ENCODE measurements around the gene ATRIP. TPM values are rescaled to one million over a fixed set of nuclear protein-coding genes. Genes with fewer than 3 reads are reported as not detected.

ATRIP gene
- total RNA-seq, result 6.9 and 8.8 TPM in 2 replicates

DNA sequence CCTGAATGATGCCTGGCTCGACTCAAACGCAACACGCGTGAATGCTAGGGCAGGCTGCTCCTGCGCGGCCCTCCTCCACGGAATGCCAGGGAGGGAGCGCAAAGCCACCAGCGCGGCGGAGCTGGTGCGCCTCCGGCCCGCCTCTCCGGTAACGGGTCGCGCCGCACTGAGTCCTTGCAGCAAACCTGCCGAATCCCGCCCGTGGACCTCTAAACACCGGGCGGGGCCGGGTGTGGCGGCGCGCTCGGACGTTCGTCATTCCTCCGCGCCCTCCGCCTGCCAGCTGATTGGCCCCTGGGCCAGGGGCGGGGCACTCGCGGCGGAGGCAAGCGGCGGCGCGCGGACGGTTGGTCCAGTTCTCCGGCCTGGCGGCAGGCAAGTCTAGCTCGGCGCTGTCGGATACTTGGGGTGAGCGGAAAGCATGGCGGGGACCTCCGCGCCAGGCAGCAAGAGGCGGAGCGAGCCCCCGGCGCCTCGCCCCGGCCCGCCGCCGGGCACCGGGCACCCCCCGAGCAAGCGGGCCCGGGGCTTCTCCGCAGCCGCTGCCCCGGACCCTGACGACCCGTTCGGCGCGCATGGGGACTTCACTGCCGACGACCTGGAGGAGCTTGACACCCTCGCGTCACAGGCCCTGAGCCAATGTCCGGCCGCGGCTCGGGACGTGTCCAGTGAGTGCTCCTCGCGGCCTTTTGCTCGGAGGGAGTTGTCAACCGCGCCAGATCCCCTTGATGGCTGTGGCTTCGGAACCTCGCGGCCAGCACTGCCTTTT lies at the start of gene ATRIP:
TSS of gene ATRIP (plus strand) at position 313 of the 769 bp plus-strand sequence. CDS start at position 422, 109 bp downstream.

GRCh38 chr3:48429960-48430707 lies 16.4 kb upstream of the ATRIP start, which contains the start of gene PLXNB1:
Gene PLXNB1, minus strand, starts transcription at chr3:48430086. Its CDS starts 5,475 bp downstream, at chr3:48424611.

GRCh38 chr3:48439820-48440589 lies 6.5 kb upstream of the ATRIP start, which contains the start of the genes CCDC51 and TMA7:
Gene CCDC51, minus strand, starts transcription at chr3:48440119. Its CDS starts 4,991 bp downstream, at chr3:48435128.
Gene TMA7, plus strand, starts transcription at chr3:48440257. Its CDS starts 40 bp downstream, at chr3:48440297.

DNA sequence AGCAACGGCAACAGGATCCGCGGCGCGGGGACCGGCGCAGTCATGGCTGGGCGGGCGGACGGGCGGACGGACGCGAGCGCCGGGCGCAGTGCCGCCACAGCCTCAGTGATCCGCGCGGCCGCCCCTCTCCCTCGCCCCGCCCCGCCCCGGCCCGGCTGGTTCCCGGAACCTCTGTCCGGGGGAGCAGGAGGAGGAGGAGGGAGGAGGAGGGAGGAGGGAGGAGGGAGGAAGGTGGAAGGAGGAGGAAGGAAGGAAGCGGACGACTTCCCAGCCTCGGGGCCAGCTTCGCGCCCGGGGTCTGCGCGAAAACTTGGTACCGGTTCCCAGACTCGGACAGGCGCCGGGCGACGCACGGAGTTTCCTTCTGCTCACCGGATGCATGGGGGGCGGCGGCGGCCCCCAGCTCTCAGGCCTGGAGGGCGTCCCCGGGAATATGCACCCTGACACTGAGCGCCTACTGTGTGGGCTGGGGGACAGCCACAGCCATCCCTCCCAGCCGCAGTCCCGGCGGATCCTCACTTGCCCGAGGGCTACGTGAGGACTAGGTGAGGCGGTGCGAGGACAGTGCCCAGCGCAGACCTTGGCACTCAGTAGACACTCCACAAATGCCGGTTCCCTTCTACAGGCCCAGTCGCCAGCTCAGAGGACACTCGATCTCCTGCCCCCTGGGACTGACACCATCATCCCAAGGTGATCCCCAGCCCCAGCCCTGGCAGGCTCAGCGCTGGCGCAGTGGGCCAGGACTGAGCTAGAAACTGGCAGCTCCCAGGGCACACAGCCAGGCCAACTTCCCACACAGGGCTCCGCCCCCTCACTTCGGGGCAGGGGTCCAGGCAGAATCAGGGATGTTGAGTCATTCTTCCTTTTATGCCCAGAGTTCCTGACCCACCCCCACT lies 57.8 kb downstream of the ATRIP start, which contains the start of gene SHISA5:
TSS of gene SHISA5 (minus strand) at position 124 of the 896 bp plus-strand sequence. CDS start at position 44, 80 bp downstream.

Other genes with a start within 250 kb of the ATRIP start
- gene CAMP, start 223.2 kb upstream of the ATRIP start, total RNA-seq, result not detected in 2 replicates
- 2.8 and 3.7 TPM in 2 replicates for gene ZNF589, start 205.6 kb upstream of the ATRIP start, total RNA-seq
- 25.6 and 27.3 TPM in 2 replicates for gene NME6, start 145.4 kb upstream of the ATRIP start, total RNA-seq
- gene SPINK8, start 113.1 kb upstream of the ATRIP start, total RNA-seq, result not detected in 2 replicates
- not detected in 2 replicates for gene FBXW12, start 74.5 kb upstream of the ATRIP start, total RNA-seq
- 9.3 and 17.1 TPM in 2 replicates for gene PLXNB1, start 16.7 kb upstream of the ATRIP start, total RNA-seq
- gene CCDC51, start 6.6 kb upstream of the ATRIP start, total RNA-seq, result 18.2 and 20.7 TPM in 2 replicates
- gene TMA7, start 6.5 kb upstream of the ATRIP start, total RNA-seq, result 536 and 642 TPM in 2 replicates
- 334 and 357 TPM in 2 replicates for gene SHISA5, start 57.4 kb downstream of the ATRIP start, total RNA-seq
- 2.5 and 2.7 TPM in 2 replicates for gene PFKFB4, start 110.1 kb downstream of the ATRIP start, total RNA-seq
- gene UCN2, start 117.0 kb downstream of the ATRIP start, total RNA-seq, result 0.10 TPM in 1 of 2 replicates, not detected in the other
- gene COL7A1, start 148.6 kb downstream of the ATRIP start, total RNA-seq, result 0.13 and 0.15 TPM in 2 replicates
- gene UQCRC1, start 162.9 kb downstream of the ATRIP start, total RNA-seq, result 294 and 341 TPM in 2 replicates
- not detected in 2 replicates for gene TMEM89, start 175.0 kb downstream of the ATRIP start, total RNA-seq
- gene SLC26A6, start 188.7 kb downstream of the ATRIP start, total RNA-seq, result 15.7 and 24.5 TPM in 2 replicates
- 0.39 and 0.73 TPM in 2 replicates for gene CELSR3, start 216.1 kb downstream of the ATRIP start, total RNA-seq
- gene NCKIPSD, start 239.2 kb downstream of the ATRIP start, total RNA-seq, result 14.5 and 20.5 TPM in 2 replicates

All from mammary microvascular endothelial cell (primary cell).